Immature natural killer cell (primary cell): ENCODE results near the gene GLIPR2. TPM values are rescaled to one million over a fixed set of nuclear protein-coding genes. Genes with fewer than 3 reads are reported as not detected.

Experiments
- DNase-seq, 3 donors: peaks; one replicate each; pipeline ENCODE4 v3.0.0; 2022; ENCODE audit warnings: mixed read lengths in 1 of 3
- H3K27ac Mint-ChIP-seq, 6 donors: one replicate each; pipeline ENCODE4 v1.8.0; 2020; ENCODE audit warnings: mixed read lengths in 6 of 6, mild to moderate bottlenecking in 5 of 6, inconsistent platforms in 4 of 6, moderate library complexity in 3 of 6
- H3K27me3 Mint-ChIP-seq, 3 donors: one replicate each; pipeline ENCODE4 v1.8.0; 2020 to 2021; ENCODE audit warnings: low read depth in 3 of 3, mild to moderate bottlenecking in 3 of 3, mixed read lengths in 3 of 3, moderate library complexity in 3 of 3, inconsistent platforms in 1 of 3
- H3K36me3 Mint-ChIP-seq, 3 donors: one replicate each; pipeline ENCODE4 v1.8.0; 2020; ENCODE audit warnings: mixed read lengths in 3 of 3, inconsistent platforms in 2 of 3, mild to moderate bottlenecking in 2 of 3
- H3K4me1 Mint-ChIP-seq, 2 donors: one replicate each; pipeline ENCODE4 v1.8.0; 2020; ENCODE audit warnings: inconsistent platforms in 2 of 2, mild to moderate bottlenecking in 2 of 2, mixed read lengths in 2 of 2, moderate library complexity in 1 of 2
- H3K4me3 Mint-ChIP-seq, 5 donors: one replicate each; pipeline ENCODE4 v1.8.0; 2020; ENCODE audit warnings: mild to moderate bottlenecking in 5 of 5, mixed read lengths in 5 of 5, inconsistent platforms in 3 of 5, moderate library complexity in 3 of 5
- H3K9me3 Mint-ChIP-seq, 6 donors: one replicate each; pipeline ENCODE4 v1.8.0; 2020; ENCODE audit warnings: mild to moderate bottlenecking in 6 of 6, mixed read lengths in 6 of 6, inconsistent platforms in 4 of 6, moderate library complexity in 3 of 6
- polyA plus RNA-seq, 3 donors: library from polyadenylated mRNA; unstranded; fragments of 300-500 nt; fragmentation: Illumina TruSeq; gene quantifications; one replicate each; pipeline ENCODE4 v1.2.3, GENCODE V29; 2021

The GLIPR2 gene
- polyA plus RNA-seq, 3 donors from 2014 or later = 327 to 486 (median 374) TPM

GRCh38 chr9:36210722-36211121 is 74.2 kb downstream of the GLIPR2 start:
- H3K36me3 Mint-ChIP-seq = peaks cover 0 to 29% (median 20%) of the 10 kb centered on the region in 3 donors
- H3K27me3 Mint-ChIP-seq = no peaks in the 10 kb centered on the region
- H3K4me3 Mint-ChIP-seq = no peak overlapping the region
- H3K4me1 Mint-ChIP-seq = peaks cover 52 to 94% of the 10 kb centered on the region in 2 donors
- no peak for DNase-seq
- H3K9me3 Mint-ChIP-seq = no peaks in the 10 kb centered on the region
- H3K27ac Mint-ChIP-seq = peak overlapping the region in 4 of 6 donors; percentile 0 to 58 (median 15)

GRCh38 chr9:36211510-36211909 is 75.0 kb downstream of the GLIPR2 start:
- Mint-ChIP-seq H3K9me3 (no peaks in the 10 kb centered on the region), H3K27me3 (no peaks in the 10 kb centered on the region), H3K36me3 (peaks cover 0 to 24% (median 20%) of the 10 kb centered on the region in 3 donors), H3K4me1 (peaks cover 54 to 92% of the 10 kb centered on the region in 2 donors), H3K4me3 (no peak overlapping the region), H3K27ac (peak overlapping the region in 3 of 6 donors; percentile 29 to 58 (median 30))
- DNase-seq = no peak

GRCh38 chr9:36213387-36213786 is 76.9 kb downstream of the GLIPR2 start:
- DNase-seq = no peak
- H3K4me3 Mint-ChIP-seq = no peak overlapping the region
- H3K9me3 Mint-ChIP-seq = no peaks in the 10 kb centered on the region
- peaks cover 0 to 20% (median 16%) of the 10 kb centered on the region in 3 donors for H3K36me3 Mint-ChIP-seq
- H3K27me3 Mint-ChIP-seq = no peaks in the 10 kb centered on the region
- peak overlapping the region in 3 of 6 donors; percentile 17 to 71 (median 60) for H3K27ac Mint-ChIP-seq
- H3K4me1 Mint-ChIP-seq = peaks cover 48 to 87% of the 10 kb centered on the region in 2 donors

Other genes starting within 250 kb of the GLIPR2 start
- gene HRCT1, start 230.5 kb upstream of the GLIPR2 start, polyA plus RNA-seq = not detected
- gene SPAAR, start 227.2 kb upstream of the GLIPR2 start, polyA plus RNA-seq = not detected
- gene OR2S2, start 178.6 kb upstream of the GLIPR2 start, polyA plus RNA-seq = not detected
- 10 to 100 TPM in 2 of 3 donors, 1 to 10 TPM in 1; 7.8 to 14.4 (median 13.8) TPM for gene RECK, start 99.8 kb upstream of the GLIPR2 start, polyA plus RNA-seq
- under 1 TPM in 1 of 3 donors, not detected in 2; 0.43 TPM for gene CCIN, start 32.7 kb downstream of the GLIPR2 start, polyA plus RNA-seq
- 100 to 1,000 TPM in 1 of 3 donors, 10 to 100 TPM in 2; 62.2 to 121 (median 89.0) TPM for gene CLTA, start 54.2 kb downstream of the GLIPR2 start, polyA plus RNA-seq
- 1 to 10 TPM; 2.3 to 4.8 (median 4.3) TPM for gene GNE, start 121.7 kb downstream of the GLIPR2 start, polyA plus RNA-seq